Subcutaneous adipose tissue (tissue), 4 donors: ENCODE measurements around the gene PIGU. TPM values are rescaled to one million over a fixed set of nuclear protein-coding genes. Genes with fewer than 3 reads are reported as not detected.

Source experiments
- CTCF ChIP-seq: fragments of 450-650 bp; IDR thresholded peaks from one replicate; pipeline ENCODE4 v1.5.1; 2016; ENCODE audit warnings: low read depth, mild to moderate bottlenecking, control low read depth, antibody characterized with exemption, moderate library complexity
- total RNA-seq, 4 donors: library from RNA; depleted of rRNA; stranded (reverse); fragments of >200 nt; gene quantifications; one replicate each; pipeline ENCODE4 v1.1.0, GENCODE V29; 2016

Gene PIGU
- total RNA-seq, 4 donors from 2014 or later: 5.7 to 13.9 (median 7.7) TPM

- TF ChIP-seq CTCF: no peak
Observed at GRCh38 chr20:34569598-34569997, 107.3 kb downstream of the PIGU start.

- no peak for TF ChIP-seq CTCF
Observed at GRCh38 chr20:34567892-34568865, 108.7 kb downstream of the PIGU start.

- TF ChIP-seq CTCF: no peak
Observed at GRCh38 chr20:34566978-34567891, 109.7 kb downstream of the PIGU start.

GRCh38 chr20:34564833-34565232, 112.1 kb downstream of the PIGU start:
- TF ChIP-seq CTCF: no peak

- no peak for TF ChIP-seq CTCF
Observed at GRCh38 chr20:34562641-34563040, 114.3 kb downstream of the PIGU start.

- no peak for TF ChIP-seq CTCF
Observed at GRCh38 chr20:34561661-34562060, 115.2 kb downstream of the PIGU start.

- no peak for TF ChIP-seq CTCF
Observed at GRCh38 chr20:34560614-34561013, 116.3 kb downstream of the PIGU start.
